ENCODE results near the gene KCNAB2.

DNA sequence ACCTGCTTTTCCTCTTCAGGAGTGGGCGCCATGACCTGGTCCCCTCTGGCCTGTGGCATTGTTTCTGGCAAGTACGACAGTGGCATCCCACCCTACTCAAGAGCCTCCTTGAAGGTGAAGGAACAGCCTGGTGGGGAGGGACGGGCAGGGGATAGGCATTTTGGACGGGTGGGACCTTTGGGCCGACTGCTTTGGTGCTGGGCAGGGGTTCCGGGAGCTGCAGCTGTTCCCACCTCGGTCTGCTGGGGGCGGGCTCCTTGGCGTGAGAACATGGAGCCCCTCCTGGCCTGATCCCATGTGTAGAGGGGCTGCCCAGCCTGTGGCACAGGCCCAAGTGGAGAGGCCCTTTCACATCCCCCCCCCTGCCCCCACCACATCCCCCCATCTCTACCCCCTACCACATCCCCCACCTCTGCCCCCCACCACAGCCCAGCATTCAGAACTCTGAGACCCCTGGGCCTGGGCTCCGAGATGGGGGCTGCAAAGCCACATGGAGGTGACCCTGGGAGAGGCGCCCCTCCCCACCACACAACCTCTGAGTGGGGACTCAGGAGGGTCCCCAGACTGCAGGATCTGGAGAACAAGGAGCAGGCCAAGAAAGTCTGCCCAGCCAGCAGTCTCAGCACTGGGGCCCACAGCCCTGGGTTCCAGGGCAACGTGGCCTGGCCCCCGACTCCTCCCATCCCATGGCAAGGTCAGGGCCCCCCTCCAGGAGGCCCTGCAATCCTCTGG, 50.0 kb downstream of the KCNAB2 start:
- no peak for TF ChIP-seq RAD21 (IDR thresholded peaks at IDR 0.05)
- TF ChIP-seq, protein P1, sequence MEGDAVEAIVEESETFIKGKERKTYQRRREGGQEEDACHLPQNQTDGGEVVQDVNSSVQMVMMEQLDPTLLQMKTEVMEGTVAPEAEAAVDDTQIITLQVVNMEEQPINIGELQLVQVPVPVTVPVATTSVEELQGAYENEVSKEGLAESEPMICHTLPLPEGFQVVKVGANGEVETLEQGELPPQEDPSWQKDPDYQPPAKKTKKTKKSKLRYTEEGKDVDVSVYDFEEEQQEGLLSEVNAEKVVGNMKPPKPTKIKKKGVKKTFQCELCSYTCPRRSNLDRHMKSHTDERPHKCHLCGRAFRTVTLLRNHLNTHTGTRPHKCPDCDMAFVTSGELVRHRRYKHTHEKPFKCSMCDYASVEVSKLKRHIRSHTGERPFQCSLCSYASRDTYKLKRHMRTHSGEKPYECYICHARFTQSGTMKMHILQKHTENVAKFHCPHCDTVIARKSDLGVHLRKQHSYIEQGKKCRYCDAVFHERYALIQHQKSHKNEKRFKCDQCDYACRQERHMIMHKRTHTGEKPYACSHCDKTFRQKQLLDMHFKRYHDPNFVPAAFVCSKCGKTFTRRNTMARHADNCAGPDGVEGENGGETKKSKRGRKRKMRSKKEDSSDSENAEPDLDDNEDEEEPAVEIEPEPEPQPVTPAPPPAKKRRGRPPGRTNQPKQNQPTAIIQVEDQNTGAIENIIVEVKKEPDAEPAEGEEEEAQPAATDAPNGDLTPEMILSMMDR (IDR thresholded peaks at IDR 0.05; ENCODE audit: low read depth, low read length, missing input control): no peak
- TF ChIP-seq SP1 (IDR thresholded peaks at IDR 0.05): no peak
- TF ChIP-seq, protein P2, sequence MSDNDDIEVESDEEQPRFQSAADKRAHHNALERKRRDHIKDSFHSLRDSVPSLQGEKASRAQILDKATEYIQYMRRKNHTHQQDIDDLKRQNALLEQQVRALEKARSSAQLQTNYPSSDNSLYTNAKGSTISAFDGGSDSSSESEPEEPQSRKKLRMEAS (IDR thresholded peaks at IDR 0.05): no peak
- TF ChIP-seq, protein P3, sequence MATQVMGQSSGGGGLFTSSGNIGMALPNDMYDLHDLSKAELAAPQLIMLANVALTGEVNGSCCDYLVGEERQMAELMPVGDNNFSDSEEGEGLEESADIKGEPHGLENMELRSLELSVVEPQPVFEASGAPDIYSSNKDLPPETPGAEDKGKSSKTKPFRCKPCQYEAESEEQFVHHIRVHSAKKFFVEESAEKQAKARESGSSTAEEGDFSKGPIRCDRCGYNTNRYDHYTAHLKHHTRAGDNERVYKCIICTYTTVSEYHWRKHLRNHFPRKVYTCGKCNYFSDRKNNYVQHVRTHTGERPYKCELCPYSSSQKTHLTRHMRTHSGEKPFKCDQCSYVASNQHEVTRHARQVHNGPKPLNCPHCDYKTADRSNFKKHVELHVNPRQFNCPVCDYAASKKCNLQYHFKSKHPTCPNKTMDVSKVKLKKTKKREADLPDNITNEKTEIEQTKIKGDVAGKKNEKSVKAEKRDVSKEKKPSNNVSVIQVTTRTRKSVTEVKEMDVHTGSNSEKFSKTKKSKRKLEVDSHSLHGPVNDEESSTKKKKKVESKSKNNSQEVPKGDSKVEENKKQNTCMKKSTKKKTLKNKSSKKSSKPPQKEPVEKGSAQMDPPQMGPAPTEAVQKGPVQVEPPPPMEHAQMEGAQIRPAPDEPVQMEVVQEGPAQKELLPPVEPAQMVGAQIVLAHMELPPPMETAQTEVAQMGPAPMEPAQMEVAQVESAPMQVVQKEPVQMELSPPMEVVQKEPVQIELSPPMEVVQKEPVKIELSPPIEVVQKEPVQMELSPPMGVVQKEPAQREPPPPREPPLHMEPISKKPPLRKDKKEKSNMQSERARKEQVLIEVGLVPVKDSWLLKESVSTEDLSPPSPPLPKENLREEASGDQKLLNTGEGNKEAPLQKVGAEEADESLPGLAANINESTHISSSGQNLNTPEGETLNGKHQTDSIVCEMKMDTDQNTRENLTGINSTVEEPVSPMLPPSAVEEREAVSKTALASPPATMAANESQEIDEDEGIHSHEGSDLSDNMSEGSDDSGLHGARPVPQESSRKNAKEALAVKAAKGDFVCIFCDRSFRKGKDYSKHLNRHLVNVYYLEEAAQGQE (IDR thresholded peaks at IDR 0.05): no peak
- TF ChIP-seq HNF4G (IDR thresholded peaks at IDR 0.05): no peak
- TF ChIP-seq TAF1 (conservative IDR thresholded peaks at IDR 0.05): no peak
- no peak for TF ChIP-seq YY1 (IDR thresholded peaks at IDR 0.05)
- no peak for TF ChIP-seq NR2F2 (IDR thresholded peaks at IDR 0.05)
- TF ChIP-seq, protein P4, sequence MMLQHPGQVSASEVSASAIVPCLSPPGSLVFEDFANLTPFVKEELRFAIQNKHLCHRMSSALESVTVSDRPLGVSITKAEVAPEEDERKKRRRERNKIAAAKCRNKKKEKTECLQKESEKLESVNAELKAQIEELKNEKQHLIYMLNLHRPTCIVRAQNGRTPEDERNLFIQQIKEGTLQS (IDR thresholded peaks at IDR 0.05): no peak
- TF ChIP-seq, protein P5, sequence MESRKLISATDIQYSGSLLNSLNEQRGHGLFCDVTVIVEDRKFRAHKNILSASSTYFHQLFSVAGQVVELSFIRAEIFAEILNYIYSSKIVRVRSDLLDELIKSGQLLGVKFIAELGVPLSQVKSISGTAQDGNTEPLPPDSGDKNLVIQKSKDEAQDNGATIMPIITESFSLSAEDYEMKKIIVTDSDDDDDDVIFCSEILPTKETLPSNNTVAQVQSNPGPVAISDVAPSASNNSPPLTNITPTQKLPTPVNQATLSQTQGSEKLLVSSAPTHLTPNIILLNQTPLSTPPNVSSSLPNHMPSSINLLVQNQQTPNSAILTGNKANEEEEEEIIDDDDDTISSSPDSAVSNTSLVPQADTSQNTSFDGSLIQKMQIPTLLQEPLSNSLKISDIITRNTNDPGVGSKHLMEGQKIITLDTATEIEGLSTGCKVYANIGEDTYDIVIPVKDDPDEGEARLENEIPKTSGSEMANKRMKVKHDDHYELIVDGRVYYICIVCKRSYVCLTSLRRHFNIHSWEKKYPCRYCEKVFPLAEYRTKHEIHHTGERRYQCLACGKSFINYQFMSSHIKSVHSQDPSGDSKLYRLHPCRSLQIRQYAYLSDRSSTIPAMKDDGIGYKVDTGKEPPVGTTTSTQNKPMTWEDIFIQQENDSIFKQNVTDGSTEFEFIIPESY (IDR thresholded peaks at IDR 0.05): no peak
- TF ChIP-seq FOXA1 (IDR thresholded peaks at IDR 0.05): no peak
- no peak for TF ChIP-seq GABPA (IDR thresholded peaks at IDR 0.05 in 1 of 2, conservative IDR thresholded peaks at IDR 0.05 in 1 of 2)
- no peak for TF ChIP-seq FOXA2 (IDR thresholded peaks at IDR 0.05)

Measured in liver (tissue), 3 donors.